Measurements from ENCODE around the gene PRELID3B.

The PRELID3B gene

GRCh38 chr20:58986968-58987517 lies 55.5 kb downstream of the PRELID3B start:
- intact Hi-C loops (cut with DNase I; ENCODE audit: low total_unique reads): no loop called here
- peaks cover 0 to 33% (median 24%) of the 10 kb centered on the region in 4 donors for H3K4me1 ChIP-seq
- H3K27me3 ChIP-seq: no peaks in the 10 kb centered on the region
- TF ChIP-seq CTCF (IDR thresholded peaks at IDR 0.05): no peak
- H3K36me3 ChIP-seq: peaks cover 50 to 61% (median 61%) of the 10 kb centered on the region in 3 donors
- H3K9me3 ChIP-seq: no peaks in the 10 kb centered on the region
- H3K27ac ChIP-seq: no peak overlapping the region
- DNase-seq: no peak
- H3K4me3 ChIP-seq: no peak overlapping the region

- intact Hi-C loops (cut with DNase I; ENCODE audit: low total_unique reads): no loop called here
- no peak for TF ChIP-seq CTCF (IDR thresholded peaks at IDR 0.05)
- DNase-seq: peak in 1 of 2 donors; percentile 20
- peaks cover 44 to 55% (median 55%) of the 10 kb centered on the region in 3 donors for H3K36me3 ChIP-seq
- H3K9me3 ChIP-seq: no peaks in the 10 kb centered on the region
- no peak overlapping the region for H3K27ac ChIP-seq
- H3K4me1 ChIP-seq: peaks cover 0 to 37% (median 26%) of the 10 kb centered on the region in 4 donors
- no peak overlapping the region for H3K4me3 ChIP-seq
- H3K27me3 ChIP-seq: no peaks in the 10 kb centered on the region
Observed at GRCh38 chr20:58986286-58986967, 56.2 kb downstream of the PRELID3B start.

GRCh38 chr20:58985656-58986055 lies 56.9 kb downstream of the PRELID3B start:
- no peaks in the 10 kb centered on the region for H3K27me3 ChIP-seq
- H3K36me3 ChIP-seq: peaks cover 36 to 47% (median 47%) of the 10 kb centered on the region in 3 donors
- H3K4me1 ChIP-seq: peaks cover 0 to 37% (median 26%) of the 10 kb centered on the region in 4 donors
- H3K27ac ChIP-seq: no peak overlapping the region
- DNase-seq: peak; percentile 49 to 64
- TF ChIP-seq CTCF (IDR thresholded peaks at IDR 0.05): no peak
- no peaks in the 10 kb centered on the region for H3K9me3 ChIP-seq
- intact Hi-C loops (cut with DNase I; ENCODE audit: low total_unique reads): no loop called here
- no peak overlapping the region for H3K4me3 ChIP-seq

GRCh38 chr20:58984691-58985090 lies 57.9 kb downstream of the PRELID3B start:
- Histone ChIP-seq H3K27me3 (no peaks in the 10 kb centered on the region), H3K9me3 (no peaks in the 10 kb centered on the region), H3K27ac (peak overlapping the region in 1 of 2 donors; percentile 12), H3K36me3 (peaks cover 27 to 38% (median 37%) of the 10 kb centered on the region in 3 donors), H3K4me3 (no peak overlapping the region), H3K4me1 (peaks cover 0 to 38% (median 27%) of the 10 kb centered on the region in 4 donors)
- intact Hi-C loops (cut with DNase I; ENCODE audit: low total_unique reads): loop anchor here (5.0 kb wide), 2 partner anchors 48 to 97 kb away; partner anchors contain the start of gene ATP5F1E
- no peak for TF ChIP-seq CTCF (IDR thresholded peaks at IDR 0.05)
- DNase-seq: peak in 1 of 2 donors; percentile 39

Data from tibial artery (tissue), 4 donors.